GM12878 (cell line): ENCODE results near the gene TRIM13. TPM values are rescaled to one million over a fixed set of nuclear protein-coding genes. Genes with fewer than 3 reads are reported as not detected.

Experiments
- ATAC-seq: fragments of 200-7000 bp; cut with Tn5 transposase; 3 replicates; pipeline ENCODE4 v1.9.1; 2020; ENCODE audit warnings: mild to moderate bottlenecking, moderate library complexity
- BruUV-seq: library from RNA; stranded (reverse); fragments of 400-500 nt; replicated peaks from 2 replicates; lab custom pipeline; 2021; lab: Mats Ljungman, UMichigan
- CTCF ChIA-PET: fragments of 300-600 bp; sonication (Branson Sonifier 250); formaldehyde crosslinking; extraction: SDS; loops from one replicate; lab custom pipeline; 2021; ENCODE audit warnings: inconsistent platforms; lab: Yijun Ruan, JAX
- POLR2A ChIA-PET: fragments of 350-600 bp; formaldehyde crosslinking; extraction: SDS; loops from one replicate; lab custom pipeline; 2021; ENCODE audit warnings: inconsistent platforms; lab: Charles Lee
- RAD21 ChIA-PET: fragments of 300-600 bp; sonication (Branson Sonifier 250); formaldehyde crosslinking; loops from one replicate; lab custom pipeline; 2023; ENCODE audit warnings: antibody characterized with exemption; ENCODE audit not compliant: unreplicated experiment; lab: Charles Lee
- SMC1A ChIA-PET: fragments of 300-600 bp; sonication (Branson Sonifier 250); formaldehyde crosslinking; loops from one replicate; lab custom pipeline; 2023; ENCODE audit not compliant: unreplicated experiment, uncharacterized antibody; lab: Charles Lee
- DNase-seq: peaks from one replicate; pipeline ENCODE4 v3.0.0-alpha.2; 2011; ENCODE audit warnings: low read depth, low spot score
- FAIRE-seq: peaks from 3 replicates; lab custom pipeline; 2011; peaks lifted over from hg19 to GRCh38; lab: Jason Lieb, UNC
- H2AFZ ChIP-seq: 2 replicates; pipeline ENCODE4 v1.6.0; 2011; ENCODE audit warnings: low read depth, low read length, control low read depth; ENCODE audit not compliant: control insufficient read depth
- H3K27ac ChIP-seq: 2 replicates; pipeline ENCODE4 v1.5.1; 2011; ENCODE audit warnings: control low read depth; ENCODE audit not compliant: control insufficient read depth, insufficient read depth
- H3K27me3 ChIP-seq, 2 experiments: replicated peaks in 1 of 2; 2 replicates each; pipeline versions ENCODE4 v1.6.0 to v1.6.1; 2011; ENCODE audit warnings: low read length in 1 of 2; ENCODE audit not compliant: control insufficient read depth in 2 of 2, insufficient read depth in 2 of 2
- H3K36me3 ChIP-seq, 2 experiments: 2 replicates each; pipeline ENCODE4 v1.5.1; 2011; ENCODE audit warnings: low read length in 1 of 2; ENCODE audit not compliant: control insufficient read depth in 2 of 2, insufficient read depth in 2 of 2
- H3K4me1 ChIP-seq: 2 replicates; pipeline ENCODE4 v1.6.1; 2011; ENCODE audit warnings: mild to moderate bottlenecking, low read length, moderate library complexity, mixed read lengths; ENCODE audit not compliant: control insufficient read depth, insufficient read depth
- H3K4me2 ChIP-seq: 2 replicates; pipeline ENCODE4 v1.6.0; 2011; ENCODE audit warnings: control low read depth; ENCODE audit not compliant: control insufficient read depth, insufficient read depth
- H3K4me3 ChIP-seq: fragments of 200-600 bp; sonication (generic); 2 replicates; pipeline ENCODE4 v1.5.1; 2016
- H3K79me2 ChIP-seq: 2 replicates; pipeline ENCODE4 v1.6.0; 2011; ENCODE audit warnings: low read length; ENCODE audit not compliant: control insufficient read depth, insufficient read depth
- H3K9ac ChIP-seq: 2 replicates; pipeline ENCODE4 v1.8.0; 2011; ENCODE audit warnings: low read length, control low read depth, mixed read lengths; ENCODE audit not compliant: control insufficient read depth, insufficient read depth
- H3K9me3 ChIP-seq: replicated peaks from 3 replicates; pipeline ENCODE4 v1.5.1; 2011; ENCODE audit warnings: mild to moderate bottlenecking, low read length; ENCODE audit not compliant: control insufficient read depth, insufficient read depth
- H4K20me1 ChIP-seq: 2 replicates; pipeline ENCODE4 v1.6.0; 2011; ENCODE audit not compliant: control insufficient read depth, insufficient read depth
- BACH1 ChIP-seq: fragments of 450-650 bp; IDR thresholded peaks from 2 replicates; pipeline ENCODE4 v1.6.1; 2017; ENCODE audit warnings: mild to moderate bottlenecking, borderline replicate concordance
- CHD4 ChIP-seq: fragments of 200-600 bp; sonication (generic); IDR thresholded peaks from 2 replicates; pipeline ENCODE4 v1.6.1; 2016; ENCODE audit warnings: mild to moderate bottlenecking
- DPF2 ChIP-seq: fragments of 450-650 bp; IDR thresholded peaks from 2 replicates; pipeline ENCODE4 v1.6.1; 2017; ENCODE audit warnings: mild to moderate bottlenecking
- E2F4 ChIP-seq: IDR thresholded peaks from 2 replicates; pipeline ENCODE4 v1.6.1; 2012; ENCODE audit warnings: low read depth, low read length, improper control_type of control experiment
- MEF2A ChIP-seq: IDR thresholded peaks from 2 replicates; pipeline ENCODE4 v1.6.1; 2011; ENCODE audit warnings: low read depth, mild to moderate bottlenecking, low read length, moderate library complexity; ENCODE audit not compliant: insufficient read depth
- STAT3 ChIP-seq: IDR thresholded peaks from 2 replicates; pipeline ENCODE4 v1.6.1; 2011; ENCODE audit warnings: low read depth, low read length, improper control_type of control experiment
- ZNF384 ChIP-seq: IDR thresholded peaks from 2 replicates; pipeline ENCODE4 v1.6.1; 2012; ENCODE audit warnings: low read depth, mild to moderate bottlenecking, low read length, improper control_type of control experiment, borderline replicate concordance
- ZNF622 ChIP-seq: fragments of 450-650 bp; IDR thresholded peaks from 2 replicates; pipeline ENCODE4 v1.6.1; 2017; ENCODE audit warnings: mild to moderate bottlenecking, inconsistent platforms
- ZNF687 ChIP-seq: fragments of 450-650 bp; IDR thresholded peaks from 2 replicates; pipeline ENCODE4 v1.6.1; 2017; ENCODE audit warnings: mild to moderate bottlenecking, moderate library complexity
- WGBS: methylation state at CpG from one replicate; pipeline ENCODE4 v1.1.6; 2016; ENCODE audit warnings: low lambda C conversion rate; ENCODE audit not compliant: insufficient replicate concordance, insufficient coverage; ENCODE audit errors: missing lambda C conversion rate; 5-methylcytosine and 5-hydroxymethylcytosine counted together
- in situ Hi-C: fragments of 300-500 bp; cut with MboI; formaldehyde crosslinking; loops from 9 replicates; pipeline ENCODE4 v1.14.3; 2018; ENCODE audit warnings: mixed read lengths
- intact Hi-C: fragments of 100-400 bp; cut with micrococcal nuclease; formaldehyde crosslinking; loops from one replicate; pipeline ENCODE4 v1.14.2; 2022; ENCODE audit not compliant: unreplicated experiment
- polyA plus RNA-seq, 11 experiments: library from polyadenylated mRNA; depleted of rRNA in 4 of 11; unstranded in 6 of 11; stranded (reverse) in 5 of 11; fragments of >200 nt; fragmentation: Nextera tagmentation in 4 of 11; fragmentation: Illumina TruSeq in 1 of 11; extraction: Ambion mirVana in 4 of 11; extraction: Trizol in 1 of 11; gene quantifications; 1 replicate in 1 of 11; 2 replicates in 10 of 11; pipeline versions ENCODE4 v1.2.1 to v1.2.3, GENCODE V29; 2011 to 2016; ENCODE audit warnings: inconsistent platforms in 2 of 11, missing spikeins in 2 of 11, low read depth in 1 of 11
- total RNA-seq, 4 experiments: library from RNA; depleted of rRNA in 3 of 4; stranded (reverse); fragments of >200 nt in 3 of 4; fragmentation: Illumina TruSeq in 1 of 4; extraction: Trizol in 1 of 4; gene quantifications; 2 replicates each; pipeline versions ENCODE4 v1.2.1 to v1.2.3, GENCODE V29; 2013 to 2021
- TF ChIP-seq, protein P1 (sequence below): fragments of 150-350 bp; IDR thresholded peaks from 2 replicates; pipeline ENCODE4 v1.6.1; 2014; ENCODE audit warnings: mild to moderate bottlenecking, low read depth, low read length
- TF ChIP-seq, protein P2 (sequence below): IDR thresholded peaks from 2 replicates; pipeline ENCODE4 v1.6.1; 2011; ENCODE audit warnings: mild to moderate bottlenecking, low read depth, low read length, moderate library complexity; ENCODE audit not compliant: insufficient replicate concordance

Gene TRIM13
- total and polyA plus RNA-seq, 10 of the 15 experiments (the other 5 are each of a cell fraction or from before 2014, with no cell fraction given): 15.4 to 33.8 (median 21.0) TPM

DNA sequence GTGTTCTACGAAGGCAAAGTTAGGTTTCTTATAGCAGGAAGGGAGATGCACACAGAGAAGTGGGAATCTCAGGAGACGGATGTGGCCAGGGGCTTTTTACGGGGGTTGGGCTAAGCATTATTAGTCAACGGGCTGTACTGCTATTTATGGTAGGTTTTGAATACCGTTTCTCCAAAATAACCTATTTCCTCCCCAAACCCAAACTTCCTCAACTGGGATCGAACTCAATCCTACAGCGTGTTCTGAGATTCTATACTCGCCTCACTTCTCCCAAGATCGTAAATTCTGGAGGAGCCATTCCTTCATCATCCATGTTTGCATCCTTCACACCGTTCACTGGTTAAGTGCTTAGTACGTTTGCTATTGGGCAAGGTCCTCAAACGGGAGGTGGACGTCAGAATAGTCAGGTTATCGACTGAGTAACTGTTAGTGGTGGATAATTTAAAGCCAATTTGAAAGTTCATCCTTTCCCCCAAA, 1.2 kb upstream of the TRIM13 start (continued):
- TF ChIP-seq STAT3 (0 out of 2 replicates have a peak, but pooled peaks have one; percentile 34), BACH1 (no peak), E2F4 (no peak), DPF2 (peak; percentile 76), ZNF622 (no peak), CHD4 (no peak)
- TF ChIP-seq, protein P1, sequence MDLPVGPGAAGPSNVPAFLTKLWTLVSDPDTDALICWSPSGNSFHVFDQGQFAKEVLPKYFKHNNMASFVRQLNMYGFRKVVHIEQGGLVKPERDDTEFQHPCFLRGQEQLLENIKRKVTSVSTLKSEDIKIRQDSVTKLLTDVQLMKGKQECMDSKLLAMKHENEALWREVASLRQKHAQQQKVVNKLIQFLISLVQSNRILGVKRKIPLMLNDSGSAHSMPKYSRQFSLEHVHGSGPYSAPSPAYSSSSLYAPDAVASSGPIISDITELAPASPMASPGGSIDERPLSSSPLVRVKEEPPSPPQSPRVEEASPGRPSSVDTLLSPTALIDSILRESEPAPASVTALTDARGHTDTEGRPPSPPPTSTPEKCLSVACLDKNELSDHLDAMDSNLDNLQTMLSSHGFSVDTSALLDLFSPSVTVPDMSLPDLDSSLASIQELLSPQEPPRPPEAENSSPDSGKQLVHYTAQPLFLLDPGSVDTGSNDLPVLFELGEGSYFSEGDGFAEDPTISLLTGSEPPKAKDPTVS: no peak

DNA sequence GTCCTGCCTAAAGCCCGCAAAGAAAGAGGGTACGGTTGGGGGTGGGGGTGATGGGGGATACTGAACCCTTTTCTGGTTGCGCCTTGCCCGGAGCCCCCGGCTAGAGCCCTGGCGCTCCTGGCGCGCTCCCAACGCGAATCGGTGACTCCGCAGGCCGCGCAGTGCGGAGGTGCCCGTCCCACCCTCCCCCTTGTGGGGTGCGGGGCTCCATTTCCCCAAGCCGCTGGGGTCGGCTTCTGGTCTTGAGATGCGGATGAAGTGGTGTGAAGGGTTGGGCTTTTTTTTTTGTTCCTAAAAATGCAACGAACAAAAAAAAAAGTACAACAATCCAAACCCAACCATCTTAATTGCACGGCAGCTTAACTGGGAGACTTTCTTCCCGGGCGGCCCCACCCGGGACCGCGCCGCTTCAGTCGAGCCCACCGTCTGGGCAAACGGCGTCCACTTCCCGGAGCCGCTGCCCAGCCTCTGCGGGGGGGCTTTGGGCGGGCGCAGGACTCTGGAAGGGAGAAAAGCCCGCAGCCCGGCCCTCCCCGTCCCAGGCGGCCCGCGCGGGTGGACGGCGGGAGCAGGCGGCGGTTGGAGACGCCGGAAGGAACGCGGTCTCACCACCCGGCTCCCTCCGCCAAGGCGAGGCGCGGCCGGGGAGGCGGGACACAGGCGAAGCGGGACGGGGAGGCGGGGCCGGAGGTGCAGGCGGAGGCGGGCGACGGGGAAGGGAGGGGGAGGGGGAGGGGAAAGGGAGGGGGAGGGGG, 504 bp upstream of the TRIM13 start:
- Histone ChIP-seq H3K27ac (peak overlapping the region; percentile 88), H2AFZ (peak overlapping the region; percentile 54), H4K20me1 (no peaks in the 10 kb centered on the region), H3K9ac (peak overlapping the region; percentile 95), H3K79me2 (peaks cover 34% of the 10 kb centered on the region), H3K27me3 (no peaks in the 10 kb centered on the region), H3K9me3 (no peaks in the 10 kb centered on the region), H3K4me2 (peak overlapping the region; percentile 98), H3K4me3 (peak overlapping the region; percentile 92), H3K36me3 (peaks cover 0 to 9% of the 10 kb centered on the region in 2 experiments; a peak in 1 of 4 replicates), H3K4me1 (peaks cover 12% of the 10 kb centered on the region)
- CTCF ChIA-PET: interaction anchor here (0.7 to 6.4 kb wide), 21 partner anchors 8 to 1075 kb away, joined by 3 to 159 read pairs (median 4); partner anchors contain the start of genes KCNRG and SPRYD7
- peak; percentile 74 for ATAC-seq
- intact Hi-C loops (loop anchor here (2.0 to 5.0 kb wide), 5 partner anchors 60 to 916 kb away; partner anchors contain the start of gene SPRYD7), in situ Hi-C loops (loop anchor here (5.0 kb wide), 1 partner anchor 911 kb away; the partner anchor contains the start of gene RNASEH2B)
- POLR2A ChIA-PET: interaction anchor here (0.6 to 4.3 kb wide), 8 partner anchors 19 to 919 kb away, joined by 4 to 80 read pairs (median 6); partner anchors contain the start of gene SPRYD7
- BruUV-seq: no TSS peak
- WGBS: 2% methylated on average over 31 of the region's 68 CpGs
- RAD21 ChIA-PET: interaction anchor here (1.0 to 6.5 kb wide), 17 partner anchors 19 to 918 kb away, joined by 3 to 175 read pairs (median 7); partner anchors contain the start of gene SPRYD7
- FAIRE-seq: no peak
- DNase-seq: peak; percentile 39
- SMC1A ChIA-PET: interaction anchor here (0.7 to 3.8 kb wide), 15 partner anchors 13 to 919 kb away, joined by 3 to 38 read pairs (median 9); no protein-coding TSS in a partner anchor
- TF ChIP-seq, protein P2, sequence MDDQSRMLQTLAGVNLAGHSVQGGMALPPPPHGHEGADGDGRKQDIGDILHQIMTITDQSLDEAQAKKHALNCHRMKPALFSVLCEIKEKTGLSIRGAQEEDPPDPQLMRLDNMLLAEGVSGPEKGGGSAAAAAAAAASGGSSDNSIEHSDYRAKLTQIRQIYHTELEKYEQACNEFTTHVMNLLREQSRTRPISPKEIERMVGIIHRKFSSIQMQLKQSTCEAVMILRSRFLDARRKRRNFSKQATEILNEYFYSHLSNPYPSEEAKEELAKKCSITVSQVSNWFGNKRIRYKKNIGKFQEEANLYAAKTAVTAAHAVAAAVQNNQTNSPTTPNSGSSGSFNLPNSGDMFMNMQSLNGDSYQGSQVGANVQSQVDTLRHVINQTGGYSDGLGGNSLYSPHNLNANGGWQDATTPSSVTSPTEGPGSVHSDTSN: peak; percentile 11
- TF ChIP-seq MEF2A: 0 out of 2 replicates have a peak, but pooled peaks have one; percentile 33
- TF ChIP-seq ZNF687: 0 out of 2 replicates have a peak, but pooled peaks have one; percentile 51
- TF ChIP-seq ZNF384: no peak
